IMR-90 (cell line): ENCODE data around the gene ZNF185. TPM values are rescaled to one million over a fixed set of nuclear protein-coding genes. Genes with fewer than 3 reads are reported as not detected.
"Not testable (repeated sequence)": the region's sequence is repeated elsewhere in the genome, so short reads cannot be mapped to it uniquely, and the experiment has no call there.

Experiments used
- ATAC-seq: fragments of 200-7000 bp; cut with Tn5 transposase; 2 replicates; pipeline ENCODE4 v1.9.1; 2020; ENCODE audit warnings: low read depth, mild to moderate bottlenecking, moderate library complexity
- BruUV-seq: library from RNA; stranded (reverse); fragments of 400-500 nt; replicated peaks from 2 replicates; lab custom pipeline; 2021; lab: Mats Ljungman, UMichigan
- CTCF ChIA-PET: fragments of 300-600 bp; formaldehyde crosslinking; extraction: SDS; loops from one replicate; lab custom pipeline; 2021; ENCODE audit warnings: antibody characterized with exemption; lab: Yijun Ruan, JAX
- POLR2A ChIA-PET: fragments of 300-600 bp; sonication (Branson Sonifier 250); formaldehyde crosslinking; loops from one replicate; lab custom pipeline; 2022; ENCODE audit warnings: antibody characterized with exemption; ENCODE audit not compliant: unreplicated experiment; lab: Charles Lee
- DNase-seq: peaks from one replicate; pipeline ENCODE4 v3.0.0; 2013
- H2AFZ ChIP-seq: replicated peaks from 2 replicates; pipeline ENCODE3; 2013; ENCODE audit warnings: low read length, mild to moderate bottlenecking; ENCODE audit not compliant: poor library complexity
- H2AK5ac ChIP-seq: 2 replicates; pipeline ENCODE4 v1.6.1; 2013; ENCODE audit warnings: low read depth, low read length, inconsistent platforms
- H2AK9ac ChIP-seq: replicated peaks from 2 replicates; pipeline ENCODE3; 2013; ENCODE audit warnings: mild to moderate bottlenecking, low read depth, low read length, moderate library complexity; ENCODE audit not compliant: poor library complexity
- H2BK120ac ChIP-seq: 2 replicates; pipeline ENCODE4 v1.6.1; 2013; ENCODE audit warnings: low read depth, low read length, inconsistent platforms
- H2BK15ac ChIP-seq: 3 replicates; pipeline ENCODE4 v1.6.1; 2013; ENCODE audit warnings: low read depth, low read length, inconsistent platforms
- H2BK20ac ChIP-seq: 2 replicates; pipeline ENCODE4 v1.6.1; 2013; ENCODE audit warnings: low read depth, mild to moderate bottlenecking, inconsistent platforms, low read length, moderate library complexity
- H2BK5ac ChIP-seq: 2 replicates; pipeline ENCODE4 v1.6.1; 2013; ENCODE audit warnings: mild to moderate bottlenecking, low read depth, low read length, inconsistent platforms; ENCODE audit not compliant: poor library complexity, severe bottlenecking
- H3K14ac ChIP-seq: replicated peaks from 2 replicates; pipeline ENCODE4 v1.6.1; 2013; ENCODE audit warnings: low read depth, low read length, inconsistent platforms
- H3K18ac ChIP-seq: 2 replicates; pipeline ENCODE4 v1.6.1; 2013; ENCODE audit warnings: low read depth, low read length, control low read depth
- H3K23ac ChIP-seq: 2 replicates; pipeline ENCODE4 v1.6.1; 2013; ENCODE audit warnings: low read depth, low read length, inconsistent platforms
- H3K27ac ChIP-seq: 2 replicates; pipeline ENCODE4 v1.5.1; 2013; ENCODE audit warnings: mild to moderate bottlenecking, control low read depth, low read length; ENCODE audit not compliant: insufficient read depth
- H3K27me3 ChIP-seq: 2 replicates; pipeline ENCODE4 v1.6.1; 2013; ENCODE audit warnings: low read length; ENCODE audit not compliant: control insufficient read depth, insufficient read depth
- H3K36me3 ChIP-seq: 2 replicates; pipeline ENCODE4 v1.6.1; 2013; ENCODE audit warnings: low read length, mixed read lengths; ENCODE audit not compliant: control insufficient read depth, insufficient read depth
- H3K4ac ChIP-seq: 2 replicates; pipeline ENCODE4 v1.6.1; 2013; ENCODE audit warnings: low read depth, low read length, inconsistent platforms
- H3K4me1 ChIP-seq: 2 replicates; pipeline ENCODE4 v1.6.1; 2013; ENCODE audit warnings: low read length, mixed read lengths; ENCODE audit not compliant: control insufficient read depth, insufficient read depth
- H3K4me2 ChIP-seq: 2 replicates; pipeline ENCODE4 v1.6.1; 2013; ENCODE audit warnings: low read depth, mild to moderate bottlenecking, control low read depth, low read length, moderate library complexity
- H3K4me3 ChIP-seq: 2 replicates; pipeline ENCODE4 v1.5.1; 2013; ENCODE audit warnings: low read depth, mild to moderate bottlenecking, control low read depth, low read length, moderate library complexity; ENCODE audit not compliant: insufficient read depth
- H3K56ac ChIP-seq: 2 replicates; pipeline ENCODE4 v1.6.1; 2013; ENCODE audit warnings: low read length, inconsistent platforms; ENCODE audit not compliant: insufficient read depth; ENCODE audit errors: extremely low read depth
- H3K79me1 ChIP-seq, 2 experiments: 2 replicates each; pipeline ENCODE4 v1.6.1; 2013; ENCODE audit warnings: low read length in 2 of 2, inconsistent platforms in 1 of 2, low read depth in 1 of 2
- H3K9ac ChIP-seq: 2 replicates; pipeline ENCODE4 v1.6.1; 2013; ENCODE audit warnings: low read depth, low read length, control low read depth
- H3K9me1 ChIP-seq: 2 replicates; pipeline ENCODE4 v1.6.1; 2013; ENCODE audit warnings: low read length, inconsistent platforms; ENCODE audit not compliant: insufficient read depth
- H3K9me3 ChIP-seq: 2 replicates; pipeline ENCODE4 v1.6.1; 2013; ENCODE audit warnings: low read length; ENCODE audit not compliant: control insufficient read depth, insufficient read depth
- H4K20me1 ChIP-seq: 2 replicates; pipeline ENCODE4 v1.6.1; 2013; ENCODE audit warnings: low read length, inconsistent platforms; ENCODE audit not compliant: insufficient read depth
- H4K5ac ChIP-seq: 2 replicates; pipeline ENCODE4 v1.6.1; 2013; ENCODE audit warnings: mild to moderate bottlenecking, low read depth, low read length, control low read depth
- H4K8ac ChIP-seq, 2 experiments: 2 replicates each; pipeline ENCODE4 v1.6.1; 2013; ENCODE audit warnings: low read depth in 2 of 2, low read length in 2 of 2, control low read depth in 1 of 2, inconsistent platforms in 1 of 2
- H4K91ac ChIP-seq: 2 replicates; pipeline ENCODE4 v1.6.1; 2013; ENCODE audit warnings: low read depth, low read length, inconsistent platforms; ENCODE audit not compliant: insufficient read depth
- BHLHE40 ChIP-seq: fragments of 150-350 bp; IDR thresholded peaks from 2 replicates; pipeline ENCODE4 v1.6.1; 2016; ENCODE audit warnings: mild to moderate bottlenecking, low read depth, low read length
- CHD1 ChIP-seq: IDR thresholded peaks from 2 replicates; pipeline ENCODE4 v1.6.1; 2012; ENCODE audit warnings: low read depth, low read length, improper control_type of control experiment
- FOS ChIP-seq: fragments of 150-350 bp; IDR thresholded peaks from 2 replicates; pipeline ENCODE4 v1.6.1; 2016; ENCODE audit warnings: low read depth, low read length
- MAFK ChIP-seq: IDR thresholded peaks from 2 replicates; pipeline ENCODE4 v1.6.1; 2012; ENCODE audit warnings: low read depth, low read length, improper control_type of control experiment
- NFE2L2 ChIP-seq: fragments of 150-350 bp; IDR thresholded peaks from 2 replicates; pipeline ENCODE4 v1.6.1; 2016; ENCODE audit warnings: low read depth, mild to moderate bottlenecking, low read length
- RCOR1 ChIP-seq: IDR thresholded peaks from 2 replicates; pipeline ENCODE4 v1.6.1; 2012; ENCODE audit warnings: mild to moderate bottlenecking, low read length, improper control_type of control experiment; ENCODE audit not compliant: insufficient replicate concordance
- RFX5 ChIP-seq: IDR thresholded peaks from 2 replicates; pipeline ENCODE4 v1.8.0; 2012; ENCODE audit warnings: low read depth, mild to moderate bottlenecking, low read length, moderate library complexity
- WGBS, 2 experiments: methylation state at CpG; one replicate each; pipeline versions ENCODE4 v1.1.5 to v1.1.7; 2013; ENCODE audit warnings: missing lambda C conversion rate in 2 of 2; ENCODE audit not compliant: insufficient read length in 1 of 2; ENCODE audit errors: extremely low coverage in 2 of 2; 5-methylcytosine and 5-hydroxymethylcytosine counted together
- dilution Hi-C: fragments of 300-500 bp; cut with HindIII; formaldehyde crosslinking; loops from one replicate; pipeline ENCODE4 v1.14.3; 2018; ENCODE audit warnings: low sequenced_read_pairs; ENCODE audit not compliant: unreplicated experiment
- in situ Hi-C: fragments of 300-500 bp; cut with MboI; formaldehyde crosslinking; loops from 3 replicates; pipeline ENCODE4 v1.14.3; 2019; ENCODE audit warnings: low sequenced_read_pairs, inconsistent platforms, mixed read lengths
- intact Hi-C: fragments of 100-400 bp; cut with micrococcal nuclease; formaldehyde crosslinking; loops from 2 replicates; pipeline ENCODE4 v1.10.0; 2022
- polyA plus RNA-seq, 3 experiments: library from polyadenylated mRNA; depleted of rRNA; stranded (reverse); fragments of >200 nt; gene quantifications; 2 replicates each; pipeline ENCODE4 v1.2.3, GENCODE V29; 2012; ENCODE audit warnings: low replicate concordance in 1 of 3
- total RNA-seq: library from RNA; depleted of rRNA; stranded (reverse); fragments of >200 nt; gene quantifications from 2 replicates; pipeline ENCODE4 v1.2.3, GENCODE V29; 2012

Gene ZNF185
- total and polyA plus RNA-seq, 2 of the 4 experiments (the other 2 are of a cell fraction): 3.2 to 6.3 TPM

DNA sequence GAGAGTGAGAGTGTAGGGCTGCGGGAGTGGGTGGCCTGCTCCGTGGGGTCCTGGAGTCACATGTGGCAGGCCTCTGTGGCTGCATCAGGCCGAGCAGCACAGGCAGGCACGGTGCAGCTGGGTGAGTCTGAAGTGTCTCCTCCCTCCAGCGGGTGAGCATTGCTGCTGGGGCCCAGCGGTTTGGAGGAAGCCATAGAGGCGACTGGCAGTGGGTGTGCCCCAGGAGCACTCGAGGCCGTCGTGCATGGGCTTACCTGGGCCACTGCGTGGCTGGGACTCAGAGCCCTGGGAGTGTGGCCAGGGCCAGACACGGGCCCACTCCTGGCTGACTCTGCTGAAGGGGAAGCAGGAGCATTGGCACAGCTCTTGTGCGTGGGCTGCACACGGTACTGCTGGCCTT lies 10.6 kb downstream of the ZNF185 start:
- WGBS, 2 experiments: 71% methylated on average over 7 of the region's 14 CpGs; no CpG with 5 or more reads in 1 of the 2 experiments
- intact Hi-C loops: no loop called here
- ATAC-seq: no peak

GRCh38 chrX:152910018-152910417 lies 12.2 kb downstream of the ZNF185 start:
- H4K5ac ChIP-seq, H3K56ac ChIP-seq, DNase-seq, H3K36me3 ChIP-seq, H3K27ac ChIP-seq, H3K79me1 ChIP-seq, dilution Hi-C loops, H3K14ac ChIP-seq, H2AK9ac ChIP-seq, H3K9me1 ChIP-seq, POLR2A ChIA-PET, H3K4me1 ChIP-seq, H2BK20ac ChIP-seq, H4K20me1 ChIP-seq, H3K4ac ChIP-seq, H2BK15ac ChIP-seq, H2BK120ac ChIP-seq, ATAC-seq, H2BK5ac ChIP-seq, intact Hi-C loops, H3K23ac ChIP-seq, H2AK5ac ChIP-seq, BruUV-seq, H3K4me3 ChIP-seq, H3K9me3 ChIP-seq, H3K4me2 ChIP-seq, H3K9ac ChIP-seq, H4K8ac ChIP-seq, H3K18ac ChIP-seq, in situ Hi-C loops, H4K91ac ChIP-seq, H2AFZ ChIP-seq, CTCF ChIA-PET, H3K27me3 ChIP-seq: not testable (repeated sequence)
- WGBS, 2 experiments: no CpG with 5 or more reads among the region's 7 CpGs

More for the DNA sequence above, 10.6 kb downstream of the ZNF185 start:
- DNase-seq: no peak
- Histone ChIP-seq H3K56ac (no peak overlapping the region), H4K5ac (no peak overlapping the region), H3K4me3 (no peak overlapping the region), H3K4ac (no peak overlapping the region), H3K14ac (no peak overlapping the region), H4K20me1 (no peaks in the 10 kb centered on the region), H3K4me1 (peaks cover 6% of the 10 kb centered on the region; the same call in 1 of the 2 replicates), H3K27ac (no peak overlapping the region), H3K9me1 (no peaks in the 10 kb centered on the region), H2BK15ac (no peak overlapping the region), H3K36me3 (no peaks in the 10 kb centered on the region), H2AK5ac (no peak overlapping the region), H2AK9ac (no peak overlapping the region), H2BK5ac (no peak overlapping the region), H3K79me1 (no peaks in the 10 kb centered on the region), H3K23ac (no peak overlapping the region), H3K9ac (no peak overlapping the region), H3K18ac (no peak overlapping the region), H3K4me2 (no peak overlapping the region), H2AFZ (no peak overlapping the region), H3K27me3 (no peaks in the 10 kb centered on the region; the same call in 1 of the 2 replicates), H2BK120ac (no peak overlapping the region), H2BK20ac (no peak overlapping the region), H4K8ac (no peak overlapping the region), H4K91ac (no peak overlapping the region), H3K9me3 (no peaks in the 10 kb centered on the region)
- BruUV-seq: no TSS peak
- in situ Hi-C loops: no loop called here
- POLR2A ChIA-PET: no interaction called here
- TF ChIP-seq CHD1: no peak
- no peak for TF ChIP-seq FOS
- no peak for TF ChIP-seq MAFK
- TF ChIP-seq RCOR1: no peak
- TF ChIP-seq NFE2L2: no peak
- no peak for TF ChIP-seq RFX5
- no peak for TF ChIP-seq BHLHE40
- dilution Hi-C loops: no loop called here
- CTCF ChIA-PET: no interaction called here
